Measurements from ENCODE around the gene HOXD8. TPM values are rescaled to one million over a fixed set of nuclear protein-coding genes. Genes with fewer than 3 reads are reported as not detected.

HOXD8 gene
- polyA plus RNA-seq, 4 donors = 169 to 217 (median 195) TPM

DNA sequence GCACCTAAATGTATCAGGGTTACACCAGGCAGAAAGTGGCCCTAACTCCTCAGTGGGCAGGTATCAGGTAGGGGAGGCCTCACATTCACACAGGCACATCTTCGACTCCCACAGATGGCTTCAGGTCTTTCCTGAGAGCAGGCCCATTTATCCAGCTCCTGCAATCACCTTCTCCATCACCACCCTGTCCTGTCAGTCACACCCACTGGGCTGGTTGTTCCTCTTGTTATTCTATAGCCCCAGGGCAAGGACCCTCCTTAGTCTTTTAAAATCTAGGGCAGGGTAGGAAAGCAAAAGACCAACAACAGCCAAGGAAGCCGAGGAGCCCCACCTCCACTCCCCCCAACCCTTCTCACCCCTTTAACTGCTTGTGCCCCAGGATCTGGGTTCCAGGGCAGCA lies 12.8 kb downstream of the HOXD8 start:
- DNase-seq (ENCODE audit: low read depth in 4 of 4, low spot score in 2 of 4) = no peak

DNA sequence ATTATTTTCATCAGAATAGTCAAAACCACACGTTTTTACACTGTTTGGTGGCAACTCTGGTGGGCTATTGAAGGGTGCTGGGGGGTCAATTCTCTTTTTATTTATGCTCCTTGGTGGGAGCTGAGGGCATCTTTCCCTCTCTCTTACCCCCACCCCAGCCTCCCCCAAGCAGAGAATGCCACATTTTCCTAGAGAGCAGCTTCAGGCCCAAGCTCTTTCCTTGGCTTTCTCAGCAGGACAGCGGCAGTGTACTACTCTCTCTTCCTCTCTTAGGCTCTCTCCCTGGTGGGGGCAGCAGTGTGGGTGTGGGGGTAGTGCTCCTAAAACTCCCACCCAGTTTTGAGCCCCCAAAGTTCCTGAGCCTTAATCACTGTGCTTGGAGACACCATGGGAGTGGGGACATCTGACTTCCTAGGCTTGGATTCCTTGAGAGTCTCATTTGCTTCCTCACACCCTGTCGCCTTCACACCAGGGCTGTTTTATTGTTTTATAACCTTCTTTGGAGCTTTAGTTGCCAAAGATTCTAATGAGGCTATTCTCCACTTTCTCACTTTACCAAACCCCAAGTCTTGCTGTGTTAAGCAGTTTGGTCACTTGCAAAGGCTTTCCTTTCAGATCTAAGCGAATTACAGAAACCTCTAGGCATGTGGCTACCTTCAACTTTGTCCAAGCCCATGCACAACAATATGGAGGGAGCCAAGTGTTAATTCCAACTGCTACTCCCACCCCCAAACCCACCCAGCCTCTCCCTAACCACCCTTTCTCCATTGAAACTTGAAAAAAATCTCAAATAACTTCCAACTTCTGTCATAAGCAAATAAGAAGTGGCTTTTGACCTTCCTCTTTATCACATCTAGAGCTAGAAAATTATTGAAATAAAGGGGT lies 15.8 kb downstream of the HOXD8 start:
- DNase-seq (ENCODE audit: low read depth in 4 of 4, low spot score in 2 of 4) = no peak

DNA sequence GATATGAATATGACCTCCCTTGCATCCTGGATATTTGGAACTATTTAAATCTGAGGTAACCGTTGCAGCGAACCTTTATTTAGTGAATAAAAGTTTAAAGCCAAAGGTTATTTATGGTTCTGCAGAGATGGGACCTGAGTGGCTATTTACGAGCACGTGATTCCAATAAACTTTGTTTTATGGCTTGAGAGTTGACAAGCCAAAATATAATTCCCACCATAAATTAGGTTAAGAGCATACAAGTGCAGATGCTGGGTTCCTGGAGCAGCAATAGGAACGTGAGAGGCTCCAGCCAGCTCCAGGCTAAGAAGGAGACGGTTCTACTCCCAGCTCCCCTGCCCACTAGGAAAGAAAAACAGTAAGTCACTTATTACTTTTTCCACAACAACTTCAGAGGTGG lies 16.6 kb downstream of the HOXD8 start:
- no peak for DNase-seq (ENCODE audit: low read depth in 4 of 4, low spot score in 2 of 4)

DNA sequence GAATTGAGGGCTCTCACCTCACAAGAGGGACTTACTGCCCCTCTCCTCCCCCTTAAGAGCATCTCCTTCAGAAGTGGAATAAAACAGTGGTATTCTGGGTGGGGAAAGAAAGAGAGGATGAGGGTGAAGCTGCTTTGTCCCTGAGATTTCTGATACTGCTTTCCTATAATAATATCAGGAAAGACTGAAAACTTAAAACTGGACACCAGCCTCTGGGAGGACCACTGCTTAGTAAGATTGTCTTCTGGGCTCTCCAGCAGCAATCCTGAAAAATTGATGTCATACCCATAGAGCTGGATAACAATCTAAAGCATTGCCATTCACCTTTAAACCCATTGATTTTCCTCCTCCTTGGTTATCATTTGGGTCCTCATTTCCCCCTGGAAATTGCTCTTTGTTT lies 17.1 kb downstream of the HOXD8 start:
- DNase-seq (ENCODE audit: low read depth in 4 of 4, low spot score in 2 of 4) = no peak

DNA sequence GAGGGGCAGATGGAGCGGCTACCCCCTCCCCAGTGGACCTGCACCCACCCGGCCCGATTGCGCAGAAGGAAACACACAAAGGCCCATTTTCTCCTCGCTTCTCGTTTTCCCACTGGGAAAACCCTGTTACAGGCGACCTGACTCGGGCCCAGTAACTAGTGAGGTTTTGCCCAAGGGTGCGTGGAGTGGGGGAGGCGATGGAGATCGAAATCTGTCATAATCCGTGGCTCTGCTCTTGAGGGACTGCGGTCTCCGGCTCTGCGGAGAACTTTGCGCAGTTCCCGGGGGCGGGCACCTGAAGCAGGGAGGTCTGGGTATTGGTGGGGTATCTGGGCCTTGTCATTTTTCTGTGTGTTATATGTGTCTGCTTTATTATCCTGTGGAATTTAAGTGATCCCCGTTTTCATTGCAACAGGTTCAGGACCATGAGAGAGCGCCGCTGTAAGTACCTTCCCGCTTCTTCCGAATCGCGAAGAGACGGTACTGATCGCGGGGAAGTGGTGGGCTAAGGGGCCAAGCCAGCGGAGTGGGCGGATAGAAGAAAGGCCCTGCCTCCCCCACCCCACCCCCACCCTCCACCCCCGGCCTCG lies 17.8 kb downstream of the HOXD8 start:
- DNase-seq (ENCODE audit: low read depth in 4 of 4, low spot score in 2 of 4) = no peak

DNA sequence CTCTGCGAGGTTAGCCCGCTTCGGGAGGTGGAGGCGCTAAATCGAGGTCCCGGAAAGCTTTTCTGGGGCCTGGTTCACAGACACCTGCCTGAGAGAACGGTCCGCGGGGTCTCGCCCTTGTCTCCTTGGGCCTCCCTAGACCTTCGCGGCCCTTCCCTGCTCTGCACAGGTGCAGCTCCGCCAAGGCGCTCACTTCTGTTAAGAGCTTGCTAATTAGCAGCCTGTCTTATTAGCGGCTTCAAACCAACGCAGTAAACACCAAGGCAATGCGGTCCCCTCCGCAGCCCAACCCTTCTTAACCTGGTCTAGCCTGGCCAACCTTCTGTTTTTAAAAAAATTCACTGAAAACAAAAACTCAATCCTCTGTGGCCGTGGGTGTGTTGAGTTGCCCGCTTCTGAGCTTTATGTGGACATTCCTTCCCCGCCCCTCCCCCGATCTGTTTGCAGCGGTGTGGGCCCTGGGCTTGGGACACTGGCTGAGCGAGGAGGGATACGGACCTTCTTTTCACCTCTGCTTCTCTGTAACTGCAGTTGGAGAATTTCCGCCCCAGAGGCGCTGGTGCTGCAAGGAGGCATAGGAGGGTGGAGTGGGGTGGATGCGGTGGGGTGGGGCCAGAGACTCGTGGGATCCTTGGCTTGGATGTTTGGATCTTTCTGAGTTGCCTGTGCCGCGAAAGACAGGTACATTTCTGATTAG lies 18.4 kb downstream of the HOXD8 start:
- no peak for DNase-seq (ENCODE audit: low read depth in 4 of 4, low spot score in 2 of 4)

DNA sequence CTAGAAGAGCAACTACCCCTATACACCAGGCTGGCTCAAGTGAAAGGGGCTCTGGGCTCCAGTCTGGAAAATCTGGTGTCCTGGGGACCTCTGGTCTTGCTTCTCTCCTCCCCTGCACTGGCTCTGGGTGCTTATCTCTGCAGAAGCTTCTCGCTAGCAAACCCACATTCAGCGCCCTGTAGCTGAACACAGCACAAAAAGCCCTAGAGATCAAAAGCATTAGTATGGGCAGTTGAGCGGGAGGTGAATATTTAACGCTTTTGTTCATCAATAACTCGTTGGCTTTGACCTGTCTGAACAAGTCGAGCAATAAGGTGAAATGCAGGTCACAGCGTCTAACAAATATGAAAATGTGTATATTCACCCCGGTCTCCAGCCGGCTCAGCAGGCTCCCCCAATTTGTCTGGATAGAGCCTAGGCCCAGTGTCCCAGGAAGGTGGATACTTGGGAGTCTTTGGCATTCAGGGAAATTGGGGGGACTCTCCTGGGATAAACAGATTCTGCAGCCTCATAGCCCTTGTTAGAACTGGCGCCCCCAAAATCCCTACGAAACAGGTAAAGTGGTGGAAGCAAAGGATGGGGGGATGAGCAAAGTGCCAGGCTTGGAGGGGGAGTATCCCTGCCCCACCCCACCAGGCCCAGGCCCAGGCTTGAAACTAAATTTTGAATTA lies 19.4 kb downstream of the HOXD8 start:
- no peak for DNase-seq (ENCODE audit: low read depth in 4 of 4, low spot score in 2 of 4)

DNA sequence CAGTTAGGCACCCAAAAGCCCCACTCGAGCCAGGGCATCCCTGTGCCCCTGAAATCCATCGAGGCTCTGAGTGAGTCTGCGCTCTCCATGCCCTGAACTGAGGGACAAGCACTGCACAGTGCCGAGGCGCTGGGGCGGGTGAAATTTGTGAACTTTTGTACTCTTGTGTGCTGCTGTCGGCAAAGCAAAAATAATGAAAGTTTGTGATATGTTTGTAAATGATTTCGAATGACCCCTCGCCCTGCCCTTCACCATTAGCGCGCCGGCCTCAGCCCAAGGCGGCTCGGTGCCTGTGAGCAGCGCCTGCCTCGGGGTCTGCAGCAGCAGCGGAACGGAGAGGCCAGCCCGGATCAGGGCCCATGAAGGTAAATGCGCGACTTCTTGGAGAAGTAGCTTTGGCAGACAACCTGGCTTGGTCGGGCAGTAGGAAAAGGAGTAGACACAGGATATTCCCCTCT lies 20.0 kb downstream of the HOXD8 start:
- no peak for DNase-seq (ENCODE audit: low read depth in 4 of 4, low spot score in 2 of 4)

DNA sequence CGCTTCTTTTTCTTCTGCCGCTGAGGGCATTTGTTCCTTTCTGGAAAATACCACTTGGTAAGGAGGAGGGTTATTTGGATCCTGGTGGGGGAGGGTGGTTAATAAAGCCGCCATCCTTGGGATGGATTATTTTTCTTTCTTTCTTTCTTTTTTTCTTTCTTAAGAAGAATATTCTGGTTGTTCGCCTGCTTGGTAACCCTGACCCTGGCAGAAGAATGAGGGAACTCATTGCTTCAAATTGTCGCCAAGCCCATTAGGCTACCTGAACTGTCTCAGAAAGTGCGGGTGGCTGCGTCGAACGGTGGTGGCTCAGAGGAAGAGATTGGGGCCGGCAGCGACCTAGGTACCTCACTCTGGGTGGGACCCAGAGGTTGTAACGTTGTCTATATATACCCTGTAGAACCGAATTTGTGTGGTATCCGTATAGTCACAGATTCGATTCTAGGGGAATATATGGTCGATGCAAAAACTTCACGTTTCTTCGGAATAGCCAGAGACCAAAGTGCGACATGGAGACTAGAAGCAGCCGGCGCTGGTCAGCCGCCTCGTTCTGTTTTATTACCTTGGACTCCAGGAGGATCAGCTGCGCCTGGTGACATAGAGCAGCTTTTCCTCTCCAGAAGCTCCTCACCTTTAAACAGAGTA lies 20.6 kb downstream of the HOXD8 start:
- DNase-seq (ENCODE audit: low read depth in 4 of 4, low spot score in 2 of 4) = no peak

DNA sequence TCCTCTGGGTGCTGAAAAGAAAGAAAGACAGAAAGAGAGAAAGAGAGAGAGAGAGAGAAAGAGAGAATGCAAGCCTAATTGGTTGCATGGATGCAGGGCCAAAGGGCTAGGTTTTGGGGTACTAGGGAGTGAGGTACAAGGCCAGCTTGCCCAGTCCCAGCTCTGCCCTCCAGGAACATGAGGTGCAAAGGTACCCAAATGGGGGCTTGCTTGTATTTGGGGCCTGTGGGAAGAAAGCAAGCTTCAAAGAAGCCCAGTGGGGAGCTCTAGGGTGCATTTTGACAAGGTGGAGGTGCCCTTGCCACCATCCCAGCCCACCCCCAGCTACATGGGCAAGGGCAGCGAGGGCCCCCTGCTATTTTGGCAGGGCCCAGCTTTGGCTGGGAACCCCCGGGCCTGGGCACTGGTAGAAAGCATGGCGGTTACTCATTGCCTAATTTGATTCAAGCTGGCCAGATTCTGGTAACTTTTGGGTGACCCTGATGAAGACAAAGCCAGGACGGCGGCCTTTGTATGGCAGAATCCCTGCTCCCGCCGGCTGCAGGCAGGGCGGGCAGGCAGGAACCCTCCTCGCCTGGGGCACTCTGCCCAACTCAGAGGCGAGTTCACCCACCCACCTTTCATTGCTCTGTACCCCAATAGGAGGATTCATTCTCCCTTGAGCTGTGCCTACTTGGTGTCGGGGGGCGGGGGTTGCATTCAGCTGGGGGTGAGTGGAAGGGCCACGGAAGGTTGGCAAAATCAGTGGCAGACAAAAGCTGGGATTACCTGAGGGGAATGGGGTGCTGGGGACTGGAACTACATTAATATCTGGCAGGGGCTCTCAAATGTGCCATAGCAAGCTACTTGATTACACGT lies 21.3 kb downstream of the HOXD8 start:
- no peak for DNase-seq (ENCODE audit: low read depth in 4 of 4, low spot score in 2 of 4)

DNA sequence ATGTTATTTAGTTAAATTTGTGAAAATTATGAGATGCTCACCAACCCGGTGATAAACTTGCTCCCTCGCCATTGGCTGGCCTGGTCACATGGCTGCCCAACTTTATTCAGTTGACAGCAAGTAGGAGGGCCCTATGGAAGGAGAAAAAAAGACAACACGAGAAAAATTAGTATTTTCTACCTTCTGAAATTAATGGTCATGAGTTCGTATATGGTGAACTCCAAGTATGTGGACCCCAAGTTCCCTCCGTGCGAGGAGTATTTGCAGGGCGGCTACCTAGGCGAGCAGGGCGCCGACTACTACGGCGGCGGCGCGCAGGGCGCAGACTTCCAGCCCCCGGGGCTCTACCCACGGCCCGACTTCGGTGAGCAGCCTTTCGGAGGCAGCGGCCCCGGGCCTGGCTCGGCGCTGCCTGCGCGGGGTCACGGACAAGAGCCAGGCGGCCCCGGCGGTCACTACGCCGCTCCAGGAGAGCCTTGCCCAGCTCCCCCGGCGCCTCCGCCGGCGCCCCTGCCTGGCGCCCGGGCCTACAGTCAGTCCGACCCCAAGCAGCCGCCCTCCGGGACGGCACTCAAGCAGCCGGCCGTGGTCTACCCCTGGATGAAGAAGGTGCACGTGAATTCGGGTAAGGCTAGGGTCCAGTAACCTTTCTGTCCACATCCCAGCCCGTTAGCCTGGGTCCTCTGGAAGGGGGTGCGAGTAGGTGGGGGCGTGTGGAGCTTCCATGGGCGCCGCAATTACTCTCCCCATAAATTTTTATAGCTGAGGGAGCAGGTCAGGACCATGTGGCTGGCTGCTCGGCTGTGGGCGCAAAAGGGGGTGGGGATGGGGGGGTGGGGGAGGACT lies 22.2 kb downstream of the HOXD8 start, which contains the start of gene HOXD4:
Gene HOXD4 (plus strand): TSS at position 109 of the 846 bp plus-strand sequence. CDS start 84 bp downstream, at position 193.
- peak in 1 of 4 donors; percentile 49 for DNase-seq (ENCODE audit: low read depth in 4 of 4, low spot score in 2 of 4)

DNA sequence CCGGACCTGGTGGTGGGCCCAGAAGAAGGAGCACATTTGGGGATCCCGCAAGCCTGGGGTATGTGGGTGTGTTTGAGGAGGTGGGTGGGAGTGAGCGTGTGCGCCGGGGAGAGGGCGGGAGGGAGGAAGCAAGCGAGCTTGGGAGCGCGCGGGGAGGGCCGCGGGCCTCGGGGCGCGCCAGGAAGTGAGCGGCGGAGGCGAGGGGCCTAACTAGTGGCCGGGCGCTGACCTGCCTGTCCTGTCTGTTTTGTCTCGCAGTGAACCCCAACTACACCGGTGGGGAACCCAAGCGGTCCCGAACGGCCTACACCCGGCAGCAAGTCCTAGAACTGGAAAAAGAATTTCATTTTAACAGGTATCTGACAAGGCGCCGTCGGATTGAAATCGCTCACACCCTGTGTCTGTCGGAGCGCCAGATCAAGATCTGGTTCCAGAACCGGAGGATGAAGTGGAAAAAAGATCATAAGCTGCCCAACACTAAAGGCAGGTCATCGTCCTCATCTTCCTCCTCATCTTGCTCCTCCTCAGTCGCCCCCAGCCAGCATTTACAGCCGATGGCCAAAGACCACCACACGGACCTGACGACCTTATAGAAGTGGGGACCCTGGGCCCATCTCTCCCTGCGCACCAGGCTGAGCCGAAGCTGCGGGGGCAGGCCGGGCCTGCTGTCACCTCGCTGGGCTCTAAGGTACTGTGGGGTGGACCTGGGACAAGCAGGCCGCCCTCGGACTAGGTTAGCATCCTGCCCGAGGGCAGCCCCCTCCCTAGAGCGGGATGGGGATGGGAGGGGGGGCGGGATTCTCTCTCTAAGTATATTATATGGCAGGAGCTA lies 23.1 kb downstream of the HOXD8 start:
- no peak for DNase-seq (ENCODE audit: low read depth in 4 of 4, low spot score in 2 of 4)

DNA sequence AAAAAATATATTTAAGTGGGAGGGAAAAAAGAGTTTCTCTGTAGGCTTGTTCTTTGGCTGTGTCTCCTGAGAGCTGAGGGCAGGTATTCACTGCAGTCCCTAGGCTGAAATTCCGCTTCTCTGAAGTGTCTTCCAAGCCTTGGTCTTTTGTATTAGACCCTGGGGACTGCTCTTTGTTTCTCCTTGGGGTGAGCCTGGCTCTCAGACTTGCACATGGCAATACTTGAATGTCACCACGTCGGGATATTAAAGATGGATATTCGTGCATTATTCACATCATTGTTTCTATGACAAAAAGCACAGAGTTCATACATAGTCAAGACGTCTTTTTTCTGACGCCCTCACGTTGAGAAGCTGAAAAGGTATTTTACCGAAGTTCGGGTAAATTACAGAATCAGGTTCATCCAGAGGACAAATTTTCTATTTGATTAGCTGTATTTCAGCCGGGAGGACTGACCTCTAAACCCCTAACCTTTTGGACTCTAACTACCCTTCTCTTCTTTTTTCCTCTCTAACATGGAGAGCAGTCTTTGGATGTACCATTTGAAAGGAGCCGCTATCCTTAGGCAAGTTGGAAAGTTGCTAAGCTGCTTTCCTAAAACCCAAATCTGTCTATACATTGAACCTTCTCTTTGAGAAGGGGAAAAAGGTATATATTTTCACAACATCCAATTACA lies 25.2 kb downstream of the HOXD8 start:
- DNase-seq (ENCODE audit: low read depth in 4 of 4, low spot score in 2 of 4) = no peak

DNA sequence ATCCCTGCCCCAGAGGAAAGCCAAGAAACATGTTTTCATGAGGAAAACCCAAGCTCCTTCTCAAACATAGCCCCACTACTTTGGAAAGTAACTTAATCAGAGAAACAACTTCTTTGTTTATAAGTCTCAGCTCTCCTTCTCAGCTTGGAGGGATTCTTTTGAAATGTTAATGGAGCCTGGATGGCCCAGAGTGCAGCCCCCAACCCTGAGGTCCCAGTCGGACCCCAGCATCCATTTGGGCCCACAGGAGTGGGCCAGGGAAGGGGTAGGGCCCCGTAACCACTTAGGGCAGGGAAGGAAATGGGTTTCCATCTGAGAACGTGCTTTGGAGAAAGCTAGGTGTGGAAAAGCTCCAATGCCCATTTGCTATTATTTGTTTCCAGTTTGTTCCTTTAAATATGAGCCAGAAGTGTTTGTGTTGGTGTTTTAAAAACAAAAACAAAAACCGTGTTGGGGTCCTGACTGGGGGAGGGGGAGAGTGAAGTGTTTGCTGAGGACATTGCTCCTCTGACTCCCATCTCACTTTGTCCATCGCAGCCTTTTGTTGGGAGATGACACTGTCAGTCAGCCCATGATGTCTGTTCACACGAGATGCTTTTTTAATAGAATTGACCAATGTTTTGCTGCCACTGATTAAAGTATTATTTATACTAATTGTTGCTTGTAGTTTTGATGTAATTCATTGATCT lies 26.0 kb downstream of the HOXD8 start:
- no peak for DNase-seq (ENCODE audit: low read depth in 4 of 4, low spot score in 2 of 4)

DNA sequence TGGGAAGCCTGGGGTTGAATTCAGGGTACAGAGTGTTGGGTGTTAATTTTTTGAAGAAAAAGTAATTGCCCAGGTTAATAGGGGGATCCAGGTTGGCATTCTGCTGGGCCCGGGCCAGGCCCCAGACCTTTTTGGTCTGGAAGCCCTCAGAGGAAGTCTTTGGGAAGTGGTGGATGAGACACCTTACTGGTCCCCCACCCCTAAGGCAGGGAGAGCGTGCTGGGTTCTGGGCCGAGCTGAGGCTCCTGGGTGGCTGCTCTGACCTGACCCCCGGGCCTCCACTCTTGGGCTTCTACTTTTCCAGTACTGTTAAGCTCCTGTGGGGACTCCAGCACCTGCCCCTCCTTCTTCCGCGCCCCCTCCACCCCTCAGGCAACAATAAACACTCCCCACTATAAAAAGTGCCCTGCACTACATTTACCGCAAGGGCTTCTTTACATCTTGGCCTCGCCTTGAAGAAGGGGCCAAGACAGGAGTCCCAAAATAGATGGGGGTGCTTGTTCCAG lies 26.8 kb downstream of the HOXD8 start:
- no peak for DNase-seq (ENCODE audit: low read depth in 4 of 4, low spot score in 2 of 4)

DNA sequence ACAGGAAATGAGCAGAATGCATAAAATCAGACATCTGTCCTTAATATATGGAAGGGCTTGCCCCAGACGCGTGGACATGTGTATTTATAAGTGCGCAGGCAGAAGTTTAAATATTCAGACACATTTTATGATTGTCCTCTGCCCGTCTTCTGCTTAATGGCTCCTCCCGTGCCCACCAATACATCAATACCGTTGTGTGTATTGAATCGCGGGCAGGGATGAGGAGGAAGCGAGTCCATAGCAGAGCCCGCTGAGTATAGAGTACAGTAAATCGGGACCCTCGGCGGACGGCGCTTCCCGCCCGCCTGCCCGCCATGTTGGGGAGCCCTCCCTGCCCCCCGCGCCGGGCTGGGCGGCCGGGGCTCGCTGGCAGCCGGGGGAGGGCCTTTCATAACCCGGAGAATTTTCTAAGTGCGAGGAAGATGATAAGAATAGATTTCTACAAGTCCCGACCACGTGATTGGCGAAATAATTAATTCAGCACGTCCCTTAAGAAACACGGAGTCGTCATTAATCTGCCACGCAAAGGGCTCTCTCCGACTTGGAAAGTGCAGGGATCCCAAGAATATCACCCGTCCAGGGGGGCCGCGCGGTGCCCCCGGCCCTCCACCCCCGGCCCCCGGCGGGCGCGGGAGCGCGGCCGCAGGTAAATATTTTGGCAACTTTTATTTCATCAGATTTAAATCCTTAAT lies 27.4 kb downstream of the HOXD8 start, which contains the start of gene HOXD3:
Gene HOXD3 (plus strand): TSS at position 501 of the 692 bp plus-strand sequence. CDS start 11,808 bp downstream, outside the sequence.
- DNase-seq (ENCODE audit: low read depth in 4 of 4, low spot score in 2 of 4) = peak in 2 of 4 donors; percentile 59 to 79
